GM18511 (cell line): ENCODE data around the gene ISL1.

ENCODE experiments used
- ATAC-seq: cut with Tn5 transposase; IDR thresholded peaks from one replicate; pipeline ENCODE4 v1.9.1; 2021; ENCODE audit warnings: mild to moderate bottlenecking, moderate library complexity; ENCODE audit not compliant: unreplicated experiment

Gene ISL1

DNA sequence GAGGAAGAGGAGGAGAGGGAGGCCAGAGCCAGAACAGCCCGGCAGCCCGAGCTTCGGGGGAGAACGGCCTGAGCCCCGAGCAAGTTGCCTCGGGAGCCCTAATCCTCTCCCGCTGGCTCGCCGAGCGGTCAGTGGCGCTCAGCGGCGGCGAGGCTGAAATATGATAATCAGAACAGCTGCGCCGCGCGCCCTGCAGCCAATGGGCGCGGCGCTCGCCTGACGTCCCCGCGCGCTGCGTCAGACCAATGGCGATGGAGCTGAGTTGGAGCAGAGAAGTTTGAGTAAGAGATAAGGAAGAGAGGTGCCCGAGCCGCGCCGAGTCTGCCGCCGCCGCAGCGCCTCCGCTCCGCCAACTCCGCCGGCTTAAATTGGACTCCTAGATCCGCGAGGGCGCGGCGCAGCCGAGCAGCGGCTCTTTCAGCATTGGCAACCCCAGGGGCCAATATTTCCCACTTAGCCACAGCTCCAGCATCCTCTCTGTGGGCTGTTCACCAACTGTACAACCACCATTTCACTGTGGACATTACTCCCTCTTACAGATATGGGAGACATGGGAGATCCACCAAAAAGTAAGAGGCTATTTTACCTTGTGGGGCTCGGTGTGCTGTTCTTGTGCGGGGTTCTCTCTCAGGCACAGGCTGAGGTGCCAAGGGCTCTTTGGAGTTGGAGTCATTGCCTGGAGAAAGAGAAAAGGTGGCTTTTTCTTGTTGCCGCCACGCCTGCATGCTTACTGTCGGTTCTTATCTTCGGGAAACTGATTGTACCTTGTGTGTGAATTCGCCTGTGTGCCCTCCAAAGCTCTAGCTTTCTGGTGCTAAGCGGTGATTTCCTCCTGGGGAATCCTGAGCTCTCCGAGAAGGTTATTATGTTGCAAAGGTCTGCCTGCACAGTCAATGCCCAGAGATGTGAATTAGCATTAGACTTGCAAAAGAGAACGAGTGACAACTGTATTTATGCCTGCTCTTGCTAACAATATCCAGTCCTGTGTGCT lies at the start of gene ISL1:
ISL1 (plus strand) TSS at position 318 of the 991 bp plus-strand sequence; CDS start at position 542, 224 bp downstream.
- ATAC-seq: no peak

DNA sequence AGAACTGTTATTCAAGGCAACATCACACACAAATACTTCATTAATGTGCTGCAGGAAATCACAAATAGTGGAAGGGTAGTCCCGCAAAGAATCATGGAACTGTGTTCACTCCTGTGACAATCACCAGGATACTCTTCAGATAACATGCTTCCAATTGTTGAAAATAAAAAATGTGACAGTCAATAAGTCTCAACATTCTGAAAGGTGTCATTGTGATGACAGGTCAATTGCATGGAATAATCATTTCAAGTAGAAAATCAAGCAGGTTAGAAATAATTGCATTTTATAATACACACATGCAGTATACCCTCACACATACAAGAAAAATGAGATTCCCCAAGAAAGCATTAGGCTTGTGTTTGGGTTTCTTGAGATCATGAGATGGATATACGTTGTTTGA lies 46.4 kb upstream of the ISL1 start:
- no peak for ATAC-seq

DNA sequence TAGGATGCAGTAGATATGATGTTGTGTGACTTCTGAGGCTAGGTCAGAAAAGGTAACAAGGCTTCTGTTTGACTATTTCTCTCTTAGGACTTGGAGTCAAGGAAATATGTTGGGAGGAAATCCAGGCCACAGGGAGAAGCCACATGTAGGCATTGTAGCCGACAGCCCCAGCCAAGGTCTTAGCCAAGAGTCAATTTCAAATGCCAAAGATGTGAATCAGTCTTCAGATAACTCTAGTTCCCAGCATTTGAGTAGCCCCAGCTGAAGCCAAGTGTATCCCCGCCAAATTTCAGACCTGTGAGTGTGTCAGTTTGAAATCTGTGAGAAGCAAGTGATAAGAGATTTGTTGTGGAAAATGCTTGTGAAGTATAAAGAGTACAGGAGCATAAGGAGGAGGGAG lies 38.1 kb upstream of the ISL1 start:
- no peak for ATAC-seq

DNA sequence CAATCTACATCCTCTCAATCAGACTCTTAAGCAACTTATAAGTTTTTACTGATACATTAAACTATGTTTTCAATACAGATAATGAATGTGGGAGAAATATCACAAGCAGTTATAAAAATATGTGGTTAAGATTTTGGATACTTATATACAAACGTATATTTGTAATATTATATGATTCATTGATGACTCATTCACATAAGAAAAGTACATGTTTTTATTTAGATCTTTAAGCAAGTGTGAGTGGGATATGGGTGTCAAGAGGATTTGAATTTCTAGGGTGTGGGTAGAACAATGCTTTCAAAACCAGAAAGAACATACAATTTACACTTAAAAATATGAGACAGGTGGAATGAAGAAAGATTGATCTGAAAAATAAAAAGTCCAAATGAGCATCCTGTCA lies 36.1 kb upstream of the ISL1 start:
- no peak for ATAC-seq

DNA sequence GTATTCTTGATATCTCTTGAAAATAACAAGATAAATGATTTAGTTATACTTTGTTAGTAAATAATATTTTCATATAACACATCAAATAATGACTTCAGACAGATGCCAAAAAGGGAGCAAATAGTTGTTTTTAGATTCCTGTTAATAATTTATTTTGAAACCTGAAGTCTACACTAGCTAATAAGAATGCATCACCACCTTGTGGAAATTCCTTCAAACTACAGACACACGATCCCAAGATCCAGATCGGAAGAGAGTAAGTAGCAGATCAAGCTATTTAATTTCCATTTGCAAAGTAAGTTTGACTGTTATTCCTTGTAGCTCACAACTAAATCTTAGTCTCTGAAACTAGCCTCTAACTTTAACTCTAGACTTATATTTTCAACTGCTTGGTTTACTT lies 35.5 kb upstream of the ISL1 start:
- ATAC-seq: no peak

DNA sequence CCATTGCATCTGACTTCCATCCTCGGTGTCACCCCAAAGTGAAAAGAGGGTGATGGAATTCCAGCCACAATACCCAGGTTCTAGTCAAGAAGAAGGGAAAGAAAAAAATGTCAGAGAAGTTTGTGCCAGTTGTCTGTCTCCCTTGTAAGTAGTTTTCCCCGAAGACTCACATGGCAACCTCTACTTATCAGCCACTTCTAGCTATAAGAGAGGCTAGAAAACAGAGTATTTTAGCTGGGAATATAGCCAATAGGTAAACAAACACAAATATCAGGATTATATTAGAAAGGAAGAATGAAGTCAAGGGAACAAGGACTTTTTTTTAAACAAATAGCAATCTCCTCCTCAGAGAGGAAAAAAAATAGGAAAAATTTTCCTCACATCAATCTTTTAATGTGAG lies 12.2 kb upstream of the ISL1 start:
- ATAC-seq: no peak

DNA sequence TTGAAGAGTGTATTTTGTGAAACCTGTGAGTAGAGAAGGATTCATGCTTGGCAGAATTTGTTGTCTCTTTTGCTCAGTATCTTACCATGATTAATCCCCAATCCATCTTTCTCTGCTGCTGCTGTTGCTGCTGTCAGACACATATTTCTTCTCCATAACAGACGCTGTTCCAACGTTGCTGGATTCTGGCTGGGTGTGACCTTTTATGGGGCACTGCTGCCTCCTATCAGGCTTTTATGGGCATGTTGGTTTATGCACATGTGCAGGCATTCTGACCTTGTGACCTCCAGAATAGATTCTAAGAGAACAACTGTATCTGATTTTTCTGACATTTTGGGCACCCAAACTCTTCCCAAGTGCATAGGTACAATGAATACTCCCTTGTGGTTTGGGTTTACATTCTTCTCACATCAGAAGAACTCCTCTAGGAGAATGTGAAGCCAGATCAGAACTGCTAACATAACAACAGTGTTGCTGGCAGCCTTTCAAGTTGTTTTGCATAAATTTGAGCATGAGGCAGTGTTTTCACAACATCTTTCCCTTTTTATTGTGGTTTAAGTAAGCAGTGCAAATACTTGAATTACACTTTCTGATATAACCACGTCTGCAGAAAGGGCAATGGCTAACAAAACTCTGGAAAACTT lies 9.2 kb upstream of the ISL1 start:
- ATAC-seq: no peak

DNA sequence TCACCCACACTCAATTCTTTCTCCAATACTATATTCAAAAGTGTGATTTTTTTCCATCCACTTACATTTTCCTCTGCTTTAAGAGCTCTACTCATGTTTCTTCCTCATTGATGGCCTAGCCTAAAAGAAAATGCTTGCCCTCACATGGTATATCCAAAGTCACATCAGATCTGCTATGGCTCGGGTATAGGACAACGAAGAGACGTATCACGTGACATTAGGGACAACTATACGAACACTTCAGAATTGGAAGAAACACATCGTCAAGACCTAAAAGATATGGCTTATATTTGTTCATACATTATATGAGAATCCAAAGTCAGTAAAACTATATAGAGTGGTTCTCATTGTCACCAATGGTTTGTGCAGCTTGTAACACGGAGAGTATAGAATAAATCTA lies 8.2 kb upstream of the ISL1 start:
- ATAC-seq: no peak

DNA sequence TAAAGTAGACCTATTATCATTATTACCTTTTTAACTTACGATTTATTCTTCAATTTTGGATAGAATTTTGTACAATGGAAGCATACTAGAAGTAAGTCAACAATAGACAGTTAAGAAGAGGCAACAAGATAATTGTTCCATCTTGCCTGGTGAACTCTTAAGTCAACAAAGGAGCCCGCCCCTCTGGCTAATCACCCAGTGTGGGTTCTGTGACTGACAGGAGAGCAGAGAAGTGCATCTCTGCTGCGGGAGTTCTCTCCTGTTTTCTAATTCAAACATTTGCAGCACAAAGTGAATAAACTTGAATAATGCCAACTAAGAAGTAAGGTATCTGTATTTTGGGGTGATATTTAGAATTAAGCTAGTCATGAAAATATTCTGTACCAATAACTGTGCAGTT lies 6.7 kb upstream of the ISL1 start:
- no peak for ATAC-seq

DNA sequence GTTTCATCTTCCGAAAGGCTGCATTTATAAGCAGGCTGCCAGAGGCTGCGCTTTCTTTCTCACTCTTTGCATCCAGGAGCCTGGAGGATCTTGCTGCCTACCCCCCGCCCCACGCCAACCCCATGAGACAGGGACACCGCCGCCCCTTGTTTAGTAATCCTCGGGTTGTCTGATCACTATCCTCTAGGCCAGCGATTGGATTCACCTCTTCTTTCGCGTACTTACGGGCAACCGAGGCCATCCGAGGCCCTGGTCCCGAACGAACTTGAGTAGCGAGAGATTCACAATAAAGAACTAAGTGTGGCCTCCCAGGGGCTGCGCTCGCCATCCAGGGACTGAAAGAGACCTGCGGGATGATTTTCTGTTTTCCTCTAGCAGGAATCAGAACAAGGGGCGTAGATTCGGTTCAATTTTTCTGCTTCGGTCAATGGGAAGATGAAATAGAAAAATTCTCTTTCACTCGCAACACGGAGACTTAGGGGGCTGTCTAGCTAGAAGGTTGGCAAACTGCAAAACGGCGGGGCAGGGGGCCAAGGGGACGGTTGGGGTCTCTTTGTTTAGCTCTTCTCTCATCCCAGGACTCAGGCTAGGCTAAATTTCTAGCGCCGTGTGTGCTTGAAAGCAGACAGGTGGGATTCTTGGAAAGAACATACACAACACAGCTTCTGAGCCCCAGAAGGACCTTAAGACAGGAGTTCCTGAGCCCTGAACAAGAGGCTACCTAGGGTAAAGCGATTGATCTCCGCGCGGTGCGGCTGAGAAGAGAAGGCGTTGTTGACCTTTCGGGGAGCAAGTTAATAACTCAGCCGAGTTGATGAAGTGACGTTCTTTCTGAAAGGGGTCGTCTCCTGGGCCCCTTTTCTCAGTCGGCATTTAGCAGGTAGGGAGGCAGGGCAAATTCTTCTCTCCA lies 5.8 kb upstream of the ISL1 start:
- no peak for ATAC-seq

DNA sequence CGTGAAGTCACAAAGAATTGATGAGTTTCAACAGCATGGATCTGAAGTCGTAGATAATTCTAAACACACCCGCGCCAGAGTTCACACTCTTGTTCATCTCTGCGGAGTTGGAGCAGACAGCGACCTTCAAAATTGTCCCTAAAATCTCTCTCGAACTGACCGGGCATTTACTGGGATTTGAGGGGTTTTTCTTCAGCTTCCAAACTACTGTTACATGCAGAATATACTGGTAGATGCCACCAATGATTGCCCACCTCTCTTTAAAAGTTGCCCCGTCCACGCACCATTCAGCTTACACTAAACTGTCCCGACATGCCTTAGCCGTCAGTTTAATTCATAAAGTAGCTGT lies 5.2 kb upstream of the ISL1 start:
- ATAC-seq: no peak

DNA sequence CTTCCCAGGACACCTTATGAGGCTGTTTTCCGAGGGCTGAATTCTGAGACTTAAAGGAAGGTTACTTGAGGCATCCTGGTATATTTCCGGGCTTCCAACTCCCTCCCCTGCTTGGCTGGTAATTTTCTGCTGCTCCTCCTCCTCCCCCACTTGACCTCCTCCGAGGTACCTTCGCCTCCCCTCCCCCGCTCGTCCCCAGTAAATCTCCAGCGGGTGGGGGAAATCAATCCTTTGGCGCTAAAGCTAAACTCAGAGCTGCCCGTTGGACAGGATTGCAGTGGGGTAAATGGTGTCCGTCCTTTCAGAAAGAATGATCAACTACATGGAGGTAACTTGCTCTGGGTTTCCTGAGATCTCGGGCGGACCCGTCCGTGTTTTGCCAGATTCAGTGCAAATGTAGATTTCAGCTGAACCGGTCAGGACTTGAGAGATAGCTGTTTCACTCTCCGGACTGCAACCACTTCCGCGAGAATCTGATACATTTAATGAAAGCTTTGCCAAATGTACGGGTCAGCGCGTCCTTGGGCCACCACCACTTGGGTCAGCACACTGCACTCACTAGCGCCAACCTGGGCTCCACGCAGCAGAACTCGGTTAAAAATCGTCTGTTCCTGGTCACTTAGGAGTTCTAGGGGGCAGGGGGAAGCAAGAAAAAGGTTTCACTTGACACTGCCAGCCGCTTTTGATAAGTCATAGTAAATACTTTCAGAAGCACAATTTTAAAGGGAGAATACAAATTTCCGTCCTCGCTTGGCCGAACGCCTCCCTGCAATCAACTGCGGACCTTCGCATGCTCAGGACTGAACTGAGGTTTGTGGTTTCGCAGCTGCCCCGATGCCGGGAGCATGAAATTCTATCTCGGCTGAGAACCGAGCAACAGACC lies 4.6 kb upstream of the ISL1 start:
- peak; percentile 47 for ATAC-seq

DNA sequence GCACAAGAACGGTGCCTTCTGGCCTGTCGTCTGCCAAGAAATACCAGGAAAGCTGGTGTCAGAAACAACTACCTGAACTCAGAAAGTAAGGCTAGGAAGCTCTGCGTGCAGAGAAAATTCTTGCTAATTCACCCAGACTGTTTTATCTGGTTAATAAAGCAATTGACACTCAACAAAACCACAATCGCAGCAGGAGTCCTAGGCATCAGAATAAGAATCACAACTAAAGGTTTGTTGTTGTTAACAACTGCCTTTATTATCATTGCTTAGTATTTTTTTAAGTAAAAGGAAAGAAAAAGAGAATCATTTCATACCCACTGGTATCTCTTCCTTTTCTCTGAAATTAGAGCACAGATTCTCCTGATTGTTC lies 3.9 kb upstream of the ISL1 start:
- ATAC-seq: no peak

DNA sequence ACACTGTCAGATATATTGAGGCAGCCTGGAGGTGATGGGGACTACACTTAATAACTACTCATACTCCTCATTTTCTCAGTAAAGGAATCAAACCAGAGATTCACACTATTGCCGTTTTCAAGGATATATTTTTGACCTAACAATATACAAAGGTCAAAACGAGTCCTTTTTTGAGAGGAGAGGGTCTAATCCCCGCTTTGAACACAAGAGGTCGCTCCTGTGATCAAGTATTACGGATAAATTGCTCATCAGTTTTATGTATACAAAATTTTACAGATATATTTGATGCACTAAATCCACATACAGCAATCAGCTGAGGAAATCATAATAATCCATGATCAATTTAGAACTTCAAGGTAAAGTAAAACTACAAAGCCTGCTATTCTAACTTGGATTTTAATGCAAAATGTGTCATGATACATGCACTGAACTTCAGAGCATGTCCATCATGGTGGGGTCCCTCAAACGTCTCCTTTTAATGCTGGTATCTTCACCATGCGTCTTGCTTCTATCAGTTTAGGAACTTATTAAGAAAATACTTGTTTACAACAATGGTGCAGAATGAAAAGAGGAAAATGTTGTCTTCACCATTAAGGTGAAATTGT lies 2.5 kb upstream of the ISL1 start:
- ATAC-seq: no peak

DNA sequence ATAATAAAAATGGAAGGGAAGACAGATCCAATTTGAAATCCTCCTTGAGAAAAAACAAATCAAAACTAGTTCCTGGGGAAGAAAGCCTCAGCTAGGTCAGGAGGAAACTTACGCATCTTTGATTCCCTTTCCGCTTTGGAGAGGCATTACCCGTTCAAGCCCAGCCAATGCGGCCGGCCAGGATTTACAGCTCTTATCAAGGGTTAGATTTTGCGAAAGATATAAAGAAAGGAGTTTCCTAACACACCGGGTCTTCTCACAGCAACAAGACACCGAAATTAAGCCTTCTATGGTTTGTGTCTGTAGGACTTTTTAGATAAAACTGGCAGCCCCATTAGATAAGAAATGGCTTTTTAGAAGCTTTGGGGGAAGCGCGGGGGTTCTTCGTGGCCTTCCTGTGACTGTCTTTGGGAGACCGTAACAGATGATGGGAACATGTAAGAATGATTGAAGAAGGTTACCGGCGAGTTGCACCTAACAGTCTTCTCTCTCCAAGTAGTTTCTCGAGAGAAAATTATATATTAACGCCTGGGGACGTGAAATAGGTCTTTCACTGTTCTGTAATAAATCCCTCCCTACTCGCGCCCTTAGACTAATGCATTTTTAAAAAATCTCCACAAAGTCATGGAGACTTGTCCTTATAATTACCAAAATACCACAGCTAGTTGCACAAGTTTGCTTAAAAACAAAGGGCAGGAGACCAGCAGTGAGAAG lies 1.3 kb upstream of the ISL1 start:
- no peak for ATAC-seq

DNA sequence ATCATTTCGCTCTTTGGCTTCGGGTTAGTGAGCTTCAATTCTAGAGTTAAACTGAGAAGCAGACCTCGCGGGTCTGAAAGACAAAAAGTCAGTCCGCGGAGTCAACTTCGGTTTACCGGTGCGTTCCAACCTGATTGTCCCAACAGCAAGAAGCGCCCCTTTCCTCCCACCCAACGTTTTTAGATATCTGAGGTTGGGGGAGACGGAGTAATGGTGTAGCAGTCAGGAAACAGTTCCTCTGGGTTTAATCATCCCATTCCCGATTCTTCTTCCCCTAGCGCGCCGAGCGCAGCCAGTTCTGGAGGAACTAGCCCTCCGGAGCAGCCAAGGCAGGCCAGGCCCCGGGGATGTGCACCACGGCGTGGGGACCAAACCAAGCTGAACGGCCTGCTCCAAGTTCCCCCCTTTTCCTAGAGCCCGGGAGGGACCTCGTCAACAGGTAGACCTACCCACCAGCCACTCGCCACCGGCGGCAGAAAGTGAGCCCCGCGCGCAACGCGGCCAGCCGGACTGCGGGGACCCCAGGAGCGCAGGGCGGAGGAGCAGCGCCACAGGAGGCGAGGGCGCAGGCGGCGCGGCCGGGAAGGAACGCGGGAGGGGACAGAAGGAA lies 622 bp upstream of the ISL1 start:
- ATAC-seq: no peak

DNA sequence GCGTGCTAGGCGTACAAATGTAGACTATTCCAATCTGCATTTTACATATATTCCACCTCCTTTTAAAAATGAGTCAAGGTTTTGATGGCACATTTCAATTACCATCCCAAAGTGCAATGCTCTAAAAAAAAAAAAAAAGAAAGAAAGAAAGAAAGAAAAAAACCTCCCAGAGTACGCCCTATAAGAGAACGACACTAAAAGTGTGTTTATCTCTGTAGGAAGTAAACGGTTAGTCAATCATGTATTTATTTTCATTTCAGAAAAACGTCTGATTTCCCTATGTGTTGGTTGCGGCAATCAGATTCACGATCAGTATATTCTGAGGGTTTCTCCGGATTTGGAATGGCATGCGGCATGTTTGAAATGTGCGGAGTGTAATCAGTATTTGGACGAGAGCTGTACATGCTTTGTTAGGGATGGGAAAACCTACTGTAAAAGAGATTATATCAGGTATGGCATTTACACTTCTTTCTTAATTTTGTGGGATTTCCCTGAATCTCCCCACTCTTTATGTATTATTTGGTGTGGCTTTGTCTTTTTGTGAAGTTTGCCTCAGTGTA lies 1.1 kb downstream of the ISL1 start:
- no peak for ATAC-seq

DNA sequence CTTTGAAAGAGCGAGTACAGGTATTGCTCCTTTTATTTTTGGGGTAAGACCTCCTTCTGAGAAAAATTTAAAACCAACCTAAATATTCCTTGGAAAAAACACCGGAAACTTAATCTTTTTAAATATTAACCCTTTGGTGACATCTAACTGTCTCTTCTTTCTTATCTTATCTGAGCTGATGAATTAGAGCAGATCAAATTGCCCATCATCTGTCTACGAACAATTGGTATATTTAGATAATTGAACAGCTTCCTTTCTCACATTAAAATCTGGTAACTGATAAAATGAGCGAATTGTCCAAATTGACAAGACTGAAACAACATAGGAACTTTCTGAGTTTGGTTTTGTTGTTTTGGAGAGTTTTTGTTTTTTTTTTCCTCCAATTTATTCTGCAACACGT lies 2.0 kb downstream of the ISL1 start:
- no peak for ATAC-seq
